Caco-2 (cell line): ENCODE data around the gene MARCHF2. TPM values are rescaled to one million over a fixed set of nuclear protein-coding genes. Genes with fewer than 3 reads are reported as not detected.
A peak's percentile ranks its signal among the peaks of the same experiment; 100 is the strongest.

Experiments used
- BruUV-seq: library from RNA; stranded (reverse); fragments of 400-500 nt; replicated peaks from 2 replicates; lab custom pipeline; 2021; lab: Mats Ljungman, UMichigan
- CTCF ChIA-PET: fragments of 300-600 bp; sonication (Branson Sonifier 250); formaldehyde crosslinking; loops from one replicate; lab custom pipeline; 2022; ENCODE audit warnings: antibody characterized with exemption; lab: Charles Lee
- POLR2A ChIA-PET: fragments of 300-600 bp; sonication (Branson Sonifier 250); formaldehyde crosslinking; loops from one replicate; lab custom pipeline; 2022; ENCODE audit warnings: antibody characterized with exemption; lab: Charles Lee
- DNase-seq, 2 experiments: peaks; one replicate each; pipeline versions ENCODE4 v3.0.0 to v3.0.0-alpha.2; 2020 to 2022
- H3K27me3 ChIP-seq: replicated peaks from 2 replicates; pipeline ENCODE4 v1.6.0; 2011; ENCODE audit warnings: low read length; ENCODE audit not compliant: control insufficient read depth, insufficient read depth
- H3K36me3 ChIP-seq: 2 replicates; pipeline ENCODE4 v1.5.1; 2011; ENCODE audit warnings: low read length; ENCODE audit not compliant: control insufficient read depth, insufficient read depth
- H3K4me1 ChIP-seq: fragments of 250-450 bp; sonication (Bioruptor Pico); 2 replicates; pipeline ENCODE4 v1.5.1; 2020; ENCODE audit warnings: mild to moderate bottlenecking
- H3K4me3 ChIP-seq: 2 replicates; pipeline ENCODE4 v1.5.1; 2011; ENCODE audit warnings: low read depth, mild to moderate bottlenecking, control low read depth, low read length
- H3K9me3 ChIP-seq: fragments of 250-450 bp; sonication (Bioruptor Pico); 2 replicates; pipeline ENCODE4 v1.5.1; 2020; ENCODE audit warnings: mild to moderate bottlenecking, moderate library complexity
- H3K27ac Mint-ChIP-seq: one replicate; pipeline ENCODE4 v1.8.0; 2022; ENCODE audit warnings: mixed read lengths; ENCODE audit not compliant: unreplicated experiment
- H3K27me3 Mint-ChIP-seq: one replicate; pipeline ENCODE4 v1.8.0; 2022; ENCODE audit warnings: mixed read lengths; ENCODE audit not compliant: insufficient read depth, unreplicated experiment
- H3K36me3 Mint-ChIP-seq: one replicate; pipeline ENCODE4 v1.8.0; 2022; ENCODE audit warnings: mild to moderate bottlenecking, mixed read lengths; ENCODE audit not compliant: insufficient read depth, unreplicated experiment
- H3K4me1 Mint-ChIP-seq: one replicate; pipeline ENCODE4 v1.8.0; 2022; ENCODE audit warnings: low read depth, mixed read lengths; ENCODE audit not compliant: unreplicated experiment
- H3K4me3 Mint-ChIP-seq: one replicate; pipeline ENCODE4 v1.8.0; 2022; ENCODE audit warnings: mild to moderate bottlenecking, moderate library complexity, mixed read lengths; ENCODE audit not compliant: unreplicated experiment
- H3K9me3 Mint-ChIP-seq: one replicate; pipeline ENCODE4 v1.8.0; 2022; ENCODE audit warnings: mixed read lengths; ENCODE audit not compliant: unreplicated experiment
- intact Hi-C: fragments of 100-400 bp; cut with micrococcal nuclease; formaldehyde crosslinking; loops from one replicate; pipeline ENCODE4 v1.10.0; 2022; ENCODE audit not compliant: unreplicated experiment
- total RNA-seq: library from RNA; stranded (reverse); gene quantifications from 2 replicates; pipeline ENCODE4 v1.2.3, GENCODE V29; 2022
- TF ChIP-seq, protein P1 (sequence below), 2 experiments: fragments of 200-600 bp in 1 of 2; IDR thresholded peaks; 1 replicate in 1 of 2; 2 replicates in 1 of 2; pipeline versions ENCODE4 v1.5.1 to v1.8.0; 2011 to 2022; ENCODE audit warnings: antibody characterized with exemption in 1 of 2, control low read depth in 1 of 2, inconsistent platforms in 1 of 2, low read depth in 1 of 2, low read length in 1 of 2, mild to moderate bottlenecking in 1 of 2, moderate library complexity in 1 of 2; ENCODE audit not compliant: insufficient read depth in 1 of 2, severe bottlenecking in 1 of 2, unreplicated experiment in 1 of 2

The MARCHF2 gene
- total RNA-seq, 1 experiment from 2014 or later, result 13.8 TPM

DNA sequence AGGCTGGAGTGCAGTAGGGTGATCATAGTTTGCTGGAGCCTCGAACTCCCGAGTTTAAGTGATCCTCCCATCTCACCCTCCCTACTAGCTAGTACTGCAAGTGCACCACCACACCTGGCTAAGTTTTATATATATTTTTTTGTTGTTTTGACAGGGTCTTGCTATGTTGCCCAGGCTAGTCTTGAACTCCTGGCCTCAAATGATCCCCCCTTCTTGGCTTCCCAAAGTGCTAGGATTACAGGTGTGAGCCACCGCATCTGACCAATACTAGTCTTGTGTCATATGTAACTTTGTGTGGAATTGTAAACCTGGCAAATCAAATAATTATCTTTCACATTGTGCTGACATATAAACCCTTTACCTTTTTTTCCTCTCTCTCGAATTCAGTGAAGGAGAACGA is 41.9 kb downstream of the MARCHF2 start:
- CTCF ChIA-PET, result no interaction called here
- Mint-ChIP-seq H3K27ac (no peak overlapping the region), H3K27me3 (no peaks in the 10 kb centered on the region), H3K9me3 (no peaks in the 10 kb centered on the region), H3K36me3 (peaks cover 68% of the 10 kb centered on the region), H3K4me3 (no peak overlapping the region), H3K4me1 (peaks cover 31% of the 10 kb centered on the region)
- Histone ChIP-seq H3K9me3 (no peaks in the 10 kb centered on the region), H3K4me1 (peaks cover 38% of the 10 kb centered on the region), H3K36me3 (peaks cover 2% of the 10 kb centered on the region; the same call in 1 of the 2 replicates), H3K27me3 (no peaks in the 10 kb centered on the region), H3K4me3 (no peak overlapping the region)
- BruUV-seq, result no TSS peak
- POLR2A ChIA-PET, result no interaction called here
- intact Hi-C loops, result no loop called here
- TF ChIP-seq, protein P1, sequence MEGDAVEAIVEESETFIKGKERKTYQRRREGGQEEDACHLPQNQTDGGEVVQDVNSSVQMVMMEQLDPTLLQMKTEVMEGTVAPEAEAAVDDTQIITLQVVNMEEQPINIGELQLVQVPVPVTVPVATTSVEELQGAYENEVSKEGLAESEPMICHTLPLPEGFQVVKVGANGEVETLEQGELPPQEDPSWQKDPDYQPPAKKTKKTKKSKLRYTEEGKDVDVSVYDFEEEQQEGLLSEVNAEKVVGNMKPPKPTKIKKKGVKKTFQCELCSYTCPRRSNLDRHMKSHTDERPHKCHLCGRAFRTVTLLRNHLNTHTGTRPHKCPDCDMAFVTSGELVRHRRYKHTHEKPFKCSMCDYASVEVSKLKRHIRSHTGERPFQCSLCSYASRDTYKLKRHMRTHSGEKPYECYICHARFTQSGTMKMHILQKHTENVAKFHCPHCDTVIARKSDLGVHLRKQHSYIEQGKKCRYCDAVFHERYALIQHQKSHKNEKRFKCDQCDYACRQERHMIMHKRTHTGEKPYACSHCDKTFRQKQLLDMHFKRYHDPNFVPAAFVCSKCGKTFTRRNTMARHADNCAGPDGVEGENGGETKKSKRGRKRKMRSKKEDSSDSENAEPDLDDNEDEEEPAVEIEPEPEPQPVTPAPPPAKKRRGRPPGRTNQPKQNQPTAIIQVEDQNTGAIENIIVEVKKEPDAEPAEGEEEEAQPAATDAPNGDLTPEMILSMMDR (IDR thresholded peaks at IDR 0.05; ENCODE audit: insufficient read depth in 1 of 2, low read depth in 1 of 2, low read length in 1 of 2, severe bottlenecking in 1 of 2, unreplicated experiment in 1 of 2), result no peak
- no peak for DNase-seq

DNA sequence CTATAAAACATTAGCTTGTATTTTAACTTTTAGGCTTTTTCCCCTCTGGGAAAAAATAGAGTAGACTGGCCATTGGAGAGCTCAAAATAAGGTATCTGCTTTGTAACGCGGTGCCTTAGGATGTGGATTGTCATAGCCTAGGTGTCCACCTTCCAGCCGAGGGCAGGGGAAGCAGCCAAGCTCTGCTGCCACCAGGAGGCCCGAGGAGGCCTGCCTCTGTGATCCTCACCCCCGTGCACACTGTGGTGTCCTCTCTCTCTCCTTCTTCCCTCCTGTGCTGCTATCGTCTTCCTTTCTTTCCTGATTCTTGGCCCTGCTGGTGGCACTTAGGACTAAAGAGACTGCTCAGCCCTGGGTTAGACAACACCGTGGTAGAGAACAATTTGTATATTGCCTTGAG is 43.0 kb downstream of the MARCHF2 start:
- no peaks in the 10 kb centered on the region for H3K27me3 ChIP-seq
- CTCF ChIA-PET, result interaction anchor here (0.6 to 1.0 kb wide), 2 partner anchors 38 to 43 kb away, joined by 4 to 7 read pairs; partner anchors contain the start of gene MARCHF2
- Mint-ChIP-seq H3K36me3 (peaks cover 65% of the 10 kb centered on the region), H3K9me3 (no peaks in the 10 kb centered on the region), H3K4me1 (peaks cover 36% of the 10 kb centered on the region), H3K4me3 (no peak overlapping the region), H3K27ac (no peak overlapping the region), H3K27me3 (no peaks in the 10 kb centered on the region)
- intact Hi-C loops, result no loop called here
- H3K4me1 ChIP-seq, result peaks cover 49% of the 10 kb centered on the region
- peak; percentile 47 to 48 for DNase-seq
- H3K9me3 ChIP-seq, result no peaks in the 10 kb centered on the region
- H3K4me3 ChIP-seq, result no peak overlapping the region
- TF ChIP-seq, protein P1 (IDR thresholded peaks at IDR 0.05; ENCODE audit: insufficient read depth in 1 of 2, low read depth in 1 of 2, low read length in 1 of 2, severe bottlenecking in 1 of 2, unreplicated experiment in 1 of 2), result peak in 1 of 2 experiments; percentile 38
- peaks cover 2% of the 10 kb centered on the region; the same call in 1 of the 2 replicates for H3K36me3 ChIP-seq
- POLR2A ChIA-PET, result interaction anchor here (0.6 to 0.8 kb wide), 2 partner anchors 12 to 30 kb away, joined by 4 to 7 read pairs; partner anchors contain the start of gene HNRNPM
- no TSS peak for BruUV-seq

DNA sequence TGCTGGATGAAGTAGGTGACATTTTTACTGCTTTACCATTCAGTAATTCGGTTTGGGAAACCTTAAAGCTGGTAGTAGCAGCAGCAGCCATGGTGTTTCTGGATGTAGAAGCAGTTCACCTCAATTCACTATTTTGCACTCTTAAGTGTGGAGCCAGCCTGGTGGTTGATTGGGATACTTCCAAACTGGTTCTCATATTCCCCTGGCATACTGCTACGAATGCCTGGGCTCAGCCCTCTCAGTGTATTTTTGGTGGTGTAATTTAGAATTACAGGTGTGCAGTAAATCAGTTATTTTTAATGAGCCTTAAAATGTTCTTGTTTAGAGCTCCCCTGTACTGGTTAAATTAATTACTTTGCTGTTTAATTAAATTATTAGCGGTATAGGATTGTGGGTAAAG is 44.1 kb downstream of the MARCHF2 start:
- Mint-ChIP-seq H3K36me3 (peaks cover 62% of the 10 kb centered on the region), H3K27me3 (no peaks in the 10 kb centered on the region), H3K9me3 (no peaks in the 10 kb centered on the region), H3K27ac (no peak overlapping the region), H3K4me3 (no peak overlapping the region), H3K4me1 (peaks cover 31% of the 10 kb centered on the region)
- Histone ChIP-seq H3K4me1 (peaks cover 47% of the 10 kb centered on the region), H3K9me3 (no peaks in the 10 kb centered on the region), H3K4me3 (no peak overlapping the region), H3K36me3 (peaks cover 2% of the 10 kb centered on the region; the same call in 1 of the 2 replicates), H3K27me3 (no peaks in the 10 kb centered on the region)
- BruUV-seq, result no TSS peak
- ChIA-PET POLR2A (no interaction called here), CTCF (no interaction called here)
- DNase-seq, result no peak
- TF ChIP-seq, protein P1 (IDR thresholded peaks at IDR 0.05; ENCODE audit: insufficient read depth in 1 of 2, low read depth in 1 of 2, low read length in 1 of 2, severe bottlenecking in 1 of 2, unreplicated experiment in 1 of 2), result no peak
- intact Hi-C loops, result no loop called here
